Dermis blood vessel endothelial cell (primary cell): ENCODE results near the gene PBRM1. TPM values are rescaled to one million over a fixed set of nuclear protein-coding genes. Genes with fewer than 3 reads are reported as not detected.

Experiments
- DNase-seq: peaks from one replicate; pipeline ENCODE4 v3.0.0; 2010
- total RNA-seq: library from RNA; depleted of rRNA; stranded (reverse); fragments of >200 nt; gene quantifications from 2 replicates; pipeline ENCODE4 v1.2.3, GENCODE V29; 2014

PBRM1 gene
- total RNA-seq, 1 donor from 2014 or later: 83.9 TPM

- no peak for DNase-seq
Observed at GRCh38 chr3:52574056-52574965, 111.4 kb downstream of the PBRM1 start.

GRCh38 chr3:52572221-52572620 is 113.5 kb downstream of the PBRM1 start:
- no peak for DNase-seq

- no peak for DNase-seq
Observed at GRCh38 chr3:52570076-52570475, 115.6 kb downstream of the PBRM1 start.

GRCh38 chr3:52568069-52568468 is 117.6 kb downstream of the PBRM1 start:
- no peak for DNase-seq

DNA sequence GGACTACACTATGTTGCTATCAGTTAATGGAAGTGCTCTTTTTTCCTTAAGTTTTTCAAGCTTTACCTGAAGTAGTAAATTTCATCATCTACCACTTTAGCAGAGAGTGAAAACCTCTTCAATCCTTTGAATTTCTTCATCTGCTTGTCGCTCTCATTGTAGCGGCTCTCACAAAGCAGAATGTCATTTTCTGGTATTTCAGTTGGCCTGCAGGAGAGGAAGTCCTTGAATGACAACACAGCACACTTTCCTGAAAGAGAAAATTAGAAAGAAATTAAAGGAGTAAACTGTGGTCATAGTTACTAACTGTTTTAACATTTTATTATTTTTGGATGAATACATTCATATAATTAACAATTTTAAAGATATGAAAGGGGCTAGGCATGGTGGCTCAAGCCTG is 121.7 kb downstream of the PBRM1 start:
- no peak for DNase-seq

- DNase-seq: no peak
Observed at GRCh38 chr3:52561028-52561747, 124.5 kb downstream of the PBRM1 start.

GRCh38 chr3:52558436-52558835 is 127.3 kb downstream of the PBRM1 start:
- DNase-seq: no peak

GRCh38 chr3:52557011-52557960 is 128.4 kb downstream of the PBRM1 start:
- no peak for DNase-seq

- peak; percentile 7 for DNase-seq
Observed at GRCh38 chr3:52555056-52555455, 130.7 kb downstream of the PBRM1 start.

DNA sequence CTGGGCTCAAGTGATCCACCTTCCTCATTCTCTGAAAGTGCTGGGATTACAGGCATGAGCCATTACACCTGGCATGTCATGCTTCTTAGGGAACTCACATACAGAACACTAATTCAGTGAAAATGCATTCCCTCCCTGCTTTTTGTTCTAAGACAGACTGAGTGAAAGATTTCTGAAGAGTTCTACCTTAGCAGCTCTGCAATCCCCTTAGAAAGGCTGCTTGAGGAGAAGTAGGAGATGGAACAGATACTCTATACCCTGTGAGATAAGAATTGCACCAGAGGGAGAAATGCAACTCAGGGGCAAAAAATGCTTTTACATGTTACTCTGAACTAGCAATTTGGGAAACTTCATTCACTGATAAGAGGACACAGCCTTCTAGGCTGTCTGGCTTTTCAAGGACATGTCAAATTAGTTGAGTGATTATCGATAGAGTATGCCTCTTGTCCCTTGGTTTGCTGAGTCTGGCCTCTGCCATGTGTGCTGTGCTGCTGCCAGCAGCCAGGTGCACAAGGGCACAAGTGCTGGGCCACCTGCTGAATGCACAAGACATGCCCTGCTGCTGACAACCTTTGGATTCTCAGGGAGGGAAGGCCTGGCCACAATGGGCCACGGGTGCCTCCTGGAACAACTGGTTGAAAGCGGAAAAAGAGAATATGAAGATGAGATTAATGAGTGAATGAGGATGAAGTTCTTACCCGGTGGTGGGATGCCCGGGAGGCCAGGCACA is 131.5 kb downstream of the PBRM1 start:
- DNase-seq: no peak

GRCh38 chr3:52552089-52552488 is 133.6 kb downstream of the PBRM1 start:
- no peak for DNase-seq

DNA sequence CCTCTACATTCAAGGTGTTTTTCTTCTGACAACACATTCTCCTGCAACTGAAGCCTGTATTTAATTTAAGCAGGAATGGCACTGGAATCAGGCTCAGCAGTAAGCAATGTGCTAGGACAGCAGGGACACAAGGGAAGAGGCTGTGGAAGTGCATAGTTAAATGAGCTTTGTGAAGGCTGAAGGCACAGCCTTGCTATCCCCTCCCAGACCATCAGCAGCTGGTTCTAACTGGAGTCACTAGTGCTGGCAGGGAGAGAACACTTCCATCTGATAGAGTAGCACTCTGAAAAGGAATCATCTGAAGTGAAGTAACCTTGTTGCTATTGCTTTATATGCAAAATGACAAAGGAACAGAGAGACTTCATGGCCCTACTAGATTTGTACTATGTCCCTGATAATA is 134.6 kb downstream of the PBRM1 start:
- no peak for DNase-seq

DNA sequence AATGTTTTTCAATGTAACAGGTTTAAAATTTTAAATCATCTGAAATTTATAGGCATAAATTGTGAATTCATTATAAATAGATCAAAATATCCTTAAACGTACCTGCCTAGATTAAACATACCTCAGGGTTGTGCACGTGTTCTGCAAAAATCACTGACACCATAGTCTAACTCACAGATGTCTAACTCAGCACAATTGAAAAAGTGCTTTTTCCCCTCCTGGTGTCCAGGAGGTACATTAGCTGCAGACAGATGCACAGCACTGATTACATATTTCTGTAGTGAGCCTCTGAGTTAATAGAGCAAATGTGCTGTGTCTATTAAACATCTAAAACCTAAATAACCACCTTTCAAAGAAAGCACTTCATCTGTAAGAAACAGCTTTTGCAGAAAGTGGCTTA is 138.6 kb downstream of the PBRM1 start:
- no peak for DNase-seq

- no peak for DNase-seq
Observed at GRCh38 chr3:52546111-52546901, 139.4 kb downstream of the PBRM1 start.

DNA sequence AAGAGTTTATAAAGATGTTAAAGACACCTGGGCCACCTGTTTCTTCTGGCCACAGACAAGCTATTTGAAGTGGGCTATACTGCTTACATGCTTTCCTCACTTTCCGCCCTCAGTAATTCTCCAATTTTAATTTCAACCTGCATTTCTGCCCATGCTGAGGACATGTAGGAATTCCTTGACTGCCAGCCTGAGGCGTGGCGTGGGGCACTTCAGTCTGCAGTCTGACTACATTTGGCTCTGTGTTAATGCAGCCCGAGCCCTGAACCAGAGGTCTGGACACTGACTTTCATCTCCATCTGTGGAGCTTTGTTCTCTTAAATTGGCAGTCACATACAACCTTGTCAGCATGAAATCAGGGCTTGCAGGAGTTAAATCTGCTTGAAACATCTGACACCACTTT is 140.8 kb downstream of the PBRM1 start:
- no peak for DNase-seq

- no peak for DNase-seq
Observed at GRCh38 chr3:52541050-52541449, 144.7 kb downstream of the PBRM1 start.

DNA sequence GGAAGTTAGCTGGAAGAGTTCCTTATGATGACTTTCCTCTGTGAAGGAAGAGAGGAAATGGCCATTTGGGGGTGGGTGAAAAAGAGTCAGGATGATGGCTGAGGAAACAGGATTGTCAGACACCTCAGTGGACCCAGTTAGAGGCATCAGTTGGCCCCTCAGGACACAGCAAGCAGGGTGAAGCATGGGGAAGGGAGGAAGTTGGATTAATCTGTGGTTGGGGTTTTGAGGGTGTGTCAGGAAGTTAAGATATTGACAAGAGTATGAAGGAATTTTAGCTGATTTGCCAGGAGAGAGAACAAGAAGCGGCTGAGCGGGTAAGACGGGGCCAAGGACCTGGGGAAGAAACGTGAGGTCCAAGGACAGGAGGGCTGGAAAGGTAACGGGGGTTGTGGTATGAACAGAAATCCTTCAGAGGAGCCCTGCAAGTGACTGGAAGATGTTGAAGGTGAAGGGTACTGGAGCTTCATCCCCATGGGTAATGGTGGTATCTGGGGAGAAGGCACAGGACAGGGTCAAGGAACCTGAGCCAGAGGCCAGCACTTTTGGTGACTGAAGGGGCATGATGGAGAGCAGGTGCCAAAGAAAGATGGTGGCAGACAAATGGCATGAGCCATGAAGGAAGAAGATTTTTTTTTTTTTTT is 146.6 kb downstream of the PBRM1 start:
- DNase-seq: no peak

- DNase-seq: no peak
Observed at GRCh38 chr3:52537726-52538421, 147.8 kb downstream of the PBRM1 start.

DNA sequence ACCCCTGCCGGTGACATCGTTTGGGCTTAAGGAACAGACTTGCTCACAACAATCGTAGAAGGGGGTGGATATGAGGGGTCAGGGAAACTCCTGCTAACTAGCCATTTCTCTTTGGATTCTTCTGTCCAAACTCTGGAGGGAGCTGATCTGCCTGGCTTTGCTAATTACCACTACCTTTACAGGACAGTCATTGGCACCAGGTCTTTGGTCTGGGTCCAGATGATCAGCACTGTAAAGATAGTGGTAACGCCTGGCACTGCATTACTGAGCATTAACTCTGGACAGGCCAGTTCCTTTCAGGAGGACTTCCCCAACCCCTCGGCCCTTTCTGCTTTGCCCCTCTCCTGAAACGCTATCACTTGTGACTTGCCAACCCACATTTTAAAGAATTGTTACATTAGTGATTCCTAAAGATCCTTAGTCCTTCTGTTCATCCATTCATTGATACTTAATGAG is 148.5 kb downstream of the PBRM1 start:
- no peak for DNase-seq
